ENCODE measurements around the gene TRPM2. TPM values are rescaled to one million over a fixed set of nuclear protein-coding genes. Genes with fewer than 3 reads are reported as not detected.

The TRPM2 gene
- total RNA-seq, 1 donor from 2014 or later = 1.6 TPM

GRCh38 chr21:44328242-44328895 lies 25.1 kb upstream of the TRPM2 start:
- Histone ChIP-seq H3K27ac (ENCODE audit: low read depth, low read length) (no peak overlapping the region), H3K9ac (ENCODE audit: low read depth in 1 of 3, low read length in 3 of 3) (no peak overlapping the region), H3K4me3 (ENCODE audit: low read length in 3 of 3) (no peak overlapping the region), H3K9me3 (ENCODE audit: control insufficient read depth in 3 of 3, low read length in 3 of 3) (no peaks in the 10 kb centered on the region), H3K27me3 (ENCODE audit: control insufficient read depth in 3 of 3, insufficient read depth in 3 of 3, low read length in 3 of 3) (no peaks in the 10 kb centered on the region), H3K36me3 (ENCODE audit: control insufficient read depth in 3 of 3, insufficient read depth in 3 of 3, low read length in 3 of 3) (peaks cover 4 to 21% (median 7%) of the 10 kb centered on the region in 3 donors), H3K4me1 (ENCODE audit: control insufficient read depth in 3 of 3, insufficient read depth in 3 of 3, low read length in 3 of 3) (peaks cover 0 to 10% (median 0%) of the 10 kb centered on the region in 3 donors)

DNA sequence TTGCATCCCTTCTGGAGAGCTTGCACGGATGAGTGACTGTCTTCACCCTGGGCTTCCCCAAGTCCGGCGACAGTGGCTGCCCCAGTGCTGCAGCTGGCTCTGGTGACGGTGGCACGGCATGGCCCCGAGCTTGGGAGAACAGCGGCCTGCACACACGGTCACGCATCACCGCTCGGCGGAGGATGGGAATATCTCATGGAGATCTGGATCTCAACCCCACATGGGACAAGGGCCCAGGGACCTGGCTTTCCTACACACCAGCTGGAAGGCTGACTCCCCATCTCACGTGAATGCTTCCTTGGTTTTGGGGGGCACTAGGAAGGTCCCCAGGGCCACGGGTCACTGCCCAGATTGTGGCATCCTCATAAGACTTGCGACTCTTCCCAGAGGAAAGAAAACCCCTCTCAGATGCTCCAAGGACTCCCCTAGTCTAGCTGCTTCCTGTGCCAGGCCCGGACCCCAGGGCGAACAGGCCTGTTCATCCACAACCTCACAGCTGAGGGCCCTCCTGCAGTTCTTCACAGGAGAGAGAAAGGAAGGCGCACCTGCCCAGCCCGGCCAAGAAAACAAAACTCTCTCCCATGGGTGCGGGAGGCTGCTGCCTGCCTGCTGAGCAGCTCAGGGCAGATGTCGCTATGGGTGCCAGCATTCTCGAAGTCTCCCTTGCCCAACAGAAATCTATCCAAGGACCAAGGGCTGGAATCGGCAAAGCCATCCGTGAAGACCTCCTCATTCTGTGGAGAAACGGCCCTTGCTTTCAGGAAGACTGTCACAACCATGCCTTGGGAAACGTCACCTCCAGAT lies 24.1 kb upstream of the TRPM2 start:
- Histone ChIP-seq H3K4me3 (ENCODE audit: low read length in 3 of 3) (no peak overlapping the region), H3K27me3 (ENCODE audit: control insufficient read depth in 3 of 3, insufficient read depth in 3 of 3, low read length in 3 of 3) (no peaks in the 10 kb centered on the region), H3K4me1 (ENCODE audit: control insufficient read depth in 3 of 3, insufficient read depth in 3 of 3, low read length in 3 of 3) (peaks cover 0 to 5% (median 0%) of the 10 kb centered on the region in 3 donors), H3K27ac (ENCODE audit: low read depth, low read length) (no peak overlapping the region), H3K9ac (ENCODE audit: low read depth in 1 of 3, low read length in 3 of 3) (no peak overlapping the region), H3K36me3 (ENCODE audit: control insufficient read depth in 3 of 3, insufficient read depth in 3 of 3, low read length in 3 of 3) (peaks cover 4 to 20% (median 5%) of the 10 kb centered on the region in 3 donors), H3K9me3 (ENCODE audit: control insufficient read depth in 3 of 3, low read length in 3 of 3) (no peaks in the 10 kb centered on the region)

DNA sequence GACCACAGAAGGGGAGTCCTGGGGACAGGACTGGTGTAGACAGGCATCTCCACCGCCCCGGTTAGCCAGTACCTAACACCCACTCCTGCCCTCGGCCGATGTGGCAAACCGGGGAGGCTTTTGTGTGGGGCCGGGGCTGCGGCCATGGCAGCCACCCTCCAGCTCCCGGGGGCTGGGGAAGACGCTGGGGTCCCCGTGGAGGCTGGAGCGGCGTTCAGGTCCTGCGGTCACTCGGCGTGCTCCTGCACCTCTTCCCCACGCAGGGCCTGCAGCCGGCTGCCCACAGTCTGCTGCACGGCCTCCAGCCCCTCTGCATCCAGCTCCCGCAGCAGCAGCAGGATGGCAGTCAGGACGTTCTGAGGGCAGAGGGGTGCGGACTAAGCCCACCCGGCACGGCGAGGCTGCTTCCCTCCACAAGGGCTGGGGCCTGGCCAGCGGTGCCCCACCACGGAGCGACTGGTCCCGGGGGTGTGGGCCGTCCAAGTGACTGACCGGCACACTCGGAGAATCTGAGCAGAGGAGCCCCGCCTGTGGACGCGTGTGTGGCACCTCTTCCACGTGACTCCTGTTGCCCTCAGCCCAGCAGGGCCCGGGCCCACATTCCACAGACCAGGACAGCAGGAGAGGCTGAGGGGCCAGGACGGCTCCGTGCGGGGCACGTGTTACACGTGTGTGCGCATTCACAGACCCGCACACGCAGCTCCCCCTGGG lies 23.3 kb upstream of the TRPM2 start:
- peak overlapping the region in 1 of 3 donors; percentile 8 for H3K9ac ChIP-seq (ENCODE audit: low read depth in 1 of 3, low read length in 3 of 3)
- no peak overlapping the region for H3K4me3 ChIP-seq (ENCODE audit: low read length in 3 of 3)
- H3K36me3 ChIP-seq (ENCODE audit: control insufficient read depth in 3 of 3, insufficient read depth in 3 of 3, low read length in 3 of 3) = peaks cover 4 to 15% (median 4%) of the 10 kb centered on the region in 3 donors
- peaks cover 0 to 4% (median 0%) of the 10 kb centered on the region in 3 donors for H3K4me1 ChIP-seq (ENCODE audit: control insufficient read depth in 3 of 3, insufficient read depth in 3 of 3, low read length in 3 of 3)
- no peaks in the 10 kb centered on the region for H3K9me3 ChIP-seq (ENCODE audit: control insufficient read depth in 3 of 3, low read length in 3 of 3)
- H3K27ac ChIP-seq (ENCODE audit: low read depth, low read length) = no peak overlapping the region
- no peaks in the 10 kb centered on the region for H3K27me3 ChIP-seq (ENCODE audit: control insufficient read depth in 3 of 3, insufficient read depth in 3 of 3, low read length in 3 of 3)

DNA sequence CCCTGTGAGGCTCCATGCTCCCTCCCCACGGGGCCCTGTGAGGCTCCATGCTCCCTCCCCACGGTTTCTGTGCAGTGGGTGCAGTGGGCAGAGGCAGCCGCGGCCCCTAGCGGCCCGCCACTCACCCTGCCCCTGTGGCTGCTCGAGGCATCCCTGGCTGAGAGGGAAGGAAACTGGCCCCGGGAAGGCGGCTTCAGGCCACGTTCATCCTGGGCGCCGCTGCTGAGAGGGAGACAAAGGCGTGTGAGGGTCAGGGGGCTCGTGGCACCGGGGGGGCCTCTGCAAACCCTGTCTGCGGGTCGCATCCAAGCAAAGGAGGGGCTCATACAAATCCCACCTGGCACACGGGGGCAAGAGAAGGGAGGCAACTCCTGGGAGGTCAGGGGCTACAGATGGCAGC lies 22.7 kb upstream of the TRPM2 start:
- H3K27ac ChIP-seq (ENCODE audit: low read depth, low read length) = no peak overlapping the region
- H3K36me3 ChIP-seq (ENCODE audit: control insufficient read depth in 3 of 3, insufficient read depth in 3 of 3, low read length in 3 of 3) = peaks cover 4 to 15% (median 6%) of the 10 kb centered on the region in 3 donors
- no peak overlapping the region for H3K4me3 ChIP-seq (ENCODE audit: low read length in 3 of 3)
- peak overlapping the region in 1 of 3 donors; percentile 8 for H3K9ac ChIP-seq (ENCODE audit: low read depth in 1 of 3, low read length in 3 of 3)
- no peaks in the 10 kb centered on the region for H3K27me3 ChIP-seq (ENCODE audit: control insufficient read depth in 3 of 3, insufficient read depth in 3 of 3, low read length in 3 of 3)
- peaks cover 0 to 4% (median 0%) of the 10 kb centered on the region in 3 donors for H3K4me1 ChIP-seq (ENCODE audit: control insufficient read depth in 3 of 3, insufficient read depth in 3 of 3, low read length in 3 of 3)
- H3K9me3 ChIP-seq (ENCODE audit: control insufficient read depth in 3 of 3, low read length in 3 of 3) = no peaks in the 10 kb centered on the region

DNA sequence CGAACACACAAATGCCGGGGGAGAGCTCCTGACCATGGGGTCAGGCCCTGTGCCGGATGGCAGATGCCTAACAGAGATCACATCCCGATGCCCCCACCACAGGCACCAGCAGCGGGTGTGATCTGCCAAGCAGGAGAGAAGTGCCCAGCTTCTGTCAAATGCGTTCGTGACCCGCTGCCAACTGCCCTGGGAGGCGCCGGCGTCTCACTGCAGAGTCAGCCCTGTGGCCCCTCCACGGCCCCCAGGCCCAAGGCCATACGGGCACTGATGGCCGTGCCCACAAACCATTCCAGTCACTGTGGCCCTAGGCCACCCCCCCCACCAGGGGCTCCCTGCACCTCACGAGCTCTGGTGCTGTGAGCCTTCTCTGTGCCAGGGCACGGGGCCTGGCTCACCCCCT lies 22.2 kb upstream of the TRPM2 start:
- Histone ChIP-seq H3K4me1 (ENCODE audit: control insufficient read depth in 3 of 3, insufficient read depth in 3 of 3, low read length in 3 of 3) (peaks cover 0 to 4% (median 0%) of the 10 kb centered on the region in 3 donors), H3K9me3 (ENCODE audit: control insufficient read depth in 3 of 3, low read length in 3 of 3) (no peaks in the 10 kb centered on the region), H3K27me3 (ENCODE audit: control insufficient read depth in 3 of 3, insufficient read depth in 3 of 3, low read length in 3 of 3) (no peaks in the 10 kb centered on the region), H3K36me3 (ENCODE audit: control insufficient read depth in 3 of 3, insufficient read depth in 3 of 3, low read length in 3 of 3) (peaks cover 7 to 12% (median 9%) of the 10 kb centered on the region in 3 donors), H3K4me3 (ENCODE audit: low read length in 3 of 3) (no peak overlapping the region), H3K9ac (ENCODE audit: low read depth in 1 of 3, low read length in 3 of 3) (no peak overlapping the region), H3K27ac (ENCODE audit: low read depth, low read length) (no peak overlapping the region)

- peaks cover 0 to 4% (median 0%) of the 10 kb centered on the region in 3 donors for H3K4me1 ChIP-seq (ENCODE audit: control insufficient read depth in 3 of 3, insufficient read depth in 3 of 3, low read length in 3 of 3)
- H3K27me3 ChIP-seq (ENCODE audit: control insufficient read depth in 3 of 3, insufficient read depth in 3 of 3, low read length in 3 of 3) = no peaks in the 10 kb centered on the region
- no peak overlapping the region for H3K4me3 ChIP-seq (ENCODE audit: low read length in 3 of 3)
- H3K27ac ChIP-seq (ENCODE audit: low read depth, low read length) = no peak overlapping the region
- H3K36me3 ChIP-seq (ENCODE audit: control insufficient read depth in 3 of 3, insufficient read depth in 3 of 3, low read length in 3 of 3) = peaks cover 8 to 13% (median 13%) of the 10 kb centered on the region in 3 donors
- no peaks in the 10 kb centered on the region for H3K9me3 ChIP-seq (ENCODE audit: control insufficient read depth in 3 of 3, low read length in 3 of 3)
- H3K9ac ChIP-seq (ENCODE audit: low read depth in 1 of 3, low read length in 3 of 3) = peak overlapping the region in 1 of 3 donors; percentile 25
Measured at GRCh38 chr21:44331650-44332307, 21.6 kb upstream of the TRPM2 start.

- Histone ChIP-seq H3K9ac (ENCODE audit: low read depth in 1 of 3, low read length in 3 of 3) (no peak overlapping the region), H3K4me1 (ENCODE audit: control insufficient read depth in 3 of 3, insufficient read depth in 3 of 3, low read length in 3 of 3) (peaks cover 0 to 4% (median 0%) of the 10 kb centered on the region in 3 donors), H3K36me3 (ENCODE audit: control insufficient read depth in 3 of 3, insufficient read depth in 3 of 3, low read length in 3 of 3) (peaks cover 8 to 13% (median 13%) of the 10 kb centered on the region in 3 donors), H3K4me3 (ENCODE audit: low read length in 3 of 3) (no peak overlapping the region), H3K27me3 (ENCODE audit: control insufficient read depth in 3 of 3, insufficient read depth in 3 of 3, low read length in 3 of 3) (no peaks in the 10 kb centered on the region), H3K9me3 (ENCODE audit: control insufficient read depth in 3 of 3, low read length in 3 of 3) (no peaks in the 10 kb centered on the region), H3K27ac (ENCODE audit: low read depth, low read length) (no peak overlapping the region)
Measured at GRCh38 chr21:44332383-44332782, 21.0 kb upstream of the TRPM2 start.

- Histone ChIP-seq H3K4me1 (ENCODE audit: control insufficient read depth in 3 of 3, insufficient read depth in 3 of 3, low read length in 3 of 3) (peaks cover 1 to 7% (median 4%) of the 10 kb centered on the region in 3 donors), H3K9me3 (ENCODE audit: control insufficient read depth in 3 of 3, low read length in 3 of 3) (no peaks in the 10 kb centered on the region), H3K4me3 (ENCODE audit: low read length in 3 of 3) (no peak overlapping the region), H3K9ac (ENCODE audit: low read depth in 1 of 3, low read length in 3 of 3) (no peak overlapping the region), H3K27me3 (ENCODE audit: control insufficient read depth in 3 of 3, insufficient read depth in 3 of 3, low read length in 3 of 3) (no peaks in the 10 kb centered on the region), H3K36me3 (ENCODE audit: control insufficient read depth in 3 of 3, insufficient read depth in 3 of 3, low read length in 3 of 3) (peaks cover 8 to 13% (median 13%) of the 10 kb centered on the region in 3 donors), H3K27ac (ENCODE audit: low read depth, low read length) (no peak overlapping the region)
Measured at GRCh38 chr21:44332965-44333364, 20.5 kb upstream of the TRPM2 start.

DNA sequence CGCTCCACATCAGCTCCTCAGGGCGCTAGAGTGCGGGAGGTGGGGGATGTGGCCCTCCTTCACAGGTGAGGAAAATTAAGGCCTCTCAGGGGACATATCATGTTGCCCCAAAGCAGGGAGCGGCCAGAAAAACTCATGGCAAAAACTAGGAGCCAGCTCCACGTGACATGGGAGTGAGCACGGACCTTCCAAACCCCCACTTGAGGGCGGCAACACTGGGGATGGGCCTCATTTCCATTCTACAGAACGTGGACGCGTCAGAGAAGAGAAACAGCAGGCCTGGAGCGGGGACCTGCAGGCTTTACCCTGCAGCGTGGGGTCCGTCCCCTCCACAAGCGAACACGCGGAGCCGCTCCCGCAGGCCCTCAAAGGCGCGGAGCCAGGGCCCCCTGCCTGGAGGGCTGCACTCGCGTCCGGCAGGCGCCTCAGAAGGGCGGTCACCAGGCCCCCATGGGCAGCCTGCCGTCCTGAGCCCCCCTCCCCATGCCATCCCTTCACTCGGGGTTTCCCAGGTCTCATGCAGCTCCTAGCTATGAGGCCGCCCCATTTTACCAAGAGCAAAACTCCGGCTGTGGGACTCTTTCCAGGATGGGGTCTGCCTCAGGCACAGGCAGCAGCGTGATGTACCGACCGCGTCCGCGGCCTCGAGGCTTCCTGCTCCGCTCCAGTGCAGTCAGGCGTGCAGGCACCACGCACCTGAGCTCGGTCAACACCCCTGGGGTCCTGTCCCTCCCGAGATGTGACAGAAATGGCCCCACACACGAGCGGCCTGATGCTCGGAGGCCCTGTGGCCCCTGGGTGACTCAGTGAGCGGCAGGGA lies 19.7 kb upstream of the TRPM2 start:
- Histone ChIP-seq H3K27me3 (ENCODE audit: control insufficient read depth in 3 of 3, insufficient read depth in 3 of 3, low read length in 3 of 3) (no peaks in the 10 kb centered on the region), H3K4me3 (ENCODE audit: low read length in 3 of 3) (no peak overlapping the region), H3K36me3 (ENCODE audit: control insufficient read depth in 3 of 3, insufficient read depth in 3 of 3, low read length in 3 of 3) (peaks cover 8 to 13% (median 13%) of the 10 kb centered on the region in 3 donors), H3K9ac (ENCODE audit: low read depth in 1 of 3, low read length in 3 of 3) (no peak overlapping the region), H3K9me3 (ENCODE audit: control insufficient read depth in 3 of 3, low read length in 3 of 3) (no peaks in the 10 kb centered on the region), H3K4me1 (ENCODE audit: control insufficient read depth in 3 of 3, insufficient read depth in 3 of 3, low read length in 3 of 3) (peaks cover 6 to 12% (median 8%) of the 10 kb centered on the region in 3 donors), H3K27ac (ENCODE audit: low read depth, low read length) (no peak overlapping the region)

All from skeletal muscle tissue (tissue), 4 donors.